ENCODE measurements around the gene QSOX1. TPM values are rescaled to one million over a fixed set of nuclear protein-coding genes. Genes with fewer than 3 reads are reported as not detected.

QSOX1 gene
- total RNA-seq, 2 donors from 2014 or later: 395 to 450 TPM

DNA sequence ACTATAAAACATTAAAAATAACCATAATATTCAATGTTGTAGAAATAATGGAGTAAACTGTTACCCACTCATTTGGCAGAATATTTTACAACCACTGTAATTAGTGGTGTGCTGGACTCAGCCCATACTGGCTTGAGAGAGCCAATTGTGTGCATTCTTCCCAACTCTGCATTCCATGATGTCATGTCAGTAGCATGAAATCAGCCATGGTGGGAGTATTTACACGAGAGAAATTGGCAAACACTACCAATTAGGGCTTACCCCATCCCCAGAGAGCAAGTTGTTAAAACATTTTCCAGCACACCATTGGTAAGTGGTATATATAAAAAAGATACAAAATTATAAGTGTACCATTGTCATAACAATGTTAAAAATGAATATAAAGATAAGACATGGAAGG is 19.1 kb upstream of the QSOX1 start:
- intact Hi-C loops (cut with DNase I): no loop called here
- Histone ChIP-seq H3K27ac (no peak overlapping the region), H3K4me3 (no peak overlapping the region), H3K27me3 (no peaks in the 10 kb centered on the region), H3K4me1 (no peaks in the 10 kb centered on the region), H3K36me3 (no peaks in the 10 kb centered on the region), H3K9ac (ENCODE audit: low read depth in 2 of 2, low read length in 2 of 2) (no peak overlapping the region), H3K9me3 (no peaks in the 10 kb centered on the region)
- TF ChIP-seq, protein P1, sequence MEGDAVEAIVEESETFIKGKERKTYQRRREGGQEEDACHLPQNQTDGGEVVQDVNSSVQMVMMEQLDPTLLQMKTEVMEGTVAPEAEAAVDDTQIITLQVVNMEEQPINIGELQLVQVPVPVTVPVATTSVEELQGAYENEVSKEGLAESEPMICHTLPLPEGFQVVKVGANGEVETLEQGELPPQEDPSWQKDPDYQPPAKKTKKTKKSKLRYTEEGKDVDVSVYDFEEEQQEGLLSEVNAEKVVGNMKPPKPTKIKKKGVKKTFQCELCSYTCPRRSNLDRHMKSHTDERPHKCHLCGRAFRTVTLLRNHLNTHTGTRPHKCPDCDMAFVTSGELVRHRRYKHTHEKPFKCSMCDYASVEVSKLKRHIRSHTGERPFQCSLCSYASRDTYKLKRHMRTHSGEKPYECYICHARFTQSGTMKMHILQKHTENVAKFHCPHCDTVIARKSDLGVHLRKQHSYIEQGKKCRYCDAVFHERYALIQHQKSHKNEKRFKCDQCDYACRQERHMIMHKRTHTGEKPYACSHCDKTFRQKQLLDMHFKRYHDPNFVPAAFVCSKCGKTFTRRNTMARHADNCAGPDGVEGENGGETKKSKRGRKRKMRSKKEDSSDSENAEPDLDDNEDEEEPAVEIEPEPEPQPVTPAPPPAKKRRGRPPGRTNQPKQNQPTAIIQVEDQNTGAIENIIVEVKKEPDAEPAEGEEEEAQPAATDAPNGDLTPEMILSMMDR (IDR thresholded peaks at IDR 0.05): no peak
- DNase-seq: no peak

DNA sequence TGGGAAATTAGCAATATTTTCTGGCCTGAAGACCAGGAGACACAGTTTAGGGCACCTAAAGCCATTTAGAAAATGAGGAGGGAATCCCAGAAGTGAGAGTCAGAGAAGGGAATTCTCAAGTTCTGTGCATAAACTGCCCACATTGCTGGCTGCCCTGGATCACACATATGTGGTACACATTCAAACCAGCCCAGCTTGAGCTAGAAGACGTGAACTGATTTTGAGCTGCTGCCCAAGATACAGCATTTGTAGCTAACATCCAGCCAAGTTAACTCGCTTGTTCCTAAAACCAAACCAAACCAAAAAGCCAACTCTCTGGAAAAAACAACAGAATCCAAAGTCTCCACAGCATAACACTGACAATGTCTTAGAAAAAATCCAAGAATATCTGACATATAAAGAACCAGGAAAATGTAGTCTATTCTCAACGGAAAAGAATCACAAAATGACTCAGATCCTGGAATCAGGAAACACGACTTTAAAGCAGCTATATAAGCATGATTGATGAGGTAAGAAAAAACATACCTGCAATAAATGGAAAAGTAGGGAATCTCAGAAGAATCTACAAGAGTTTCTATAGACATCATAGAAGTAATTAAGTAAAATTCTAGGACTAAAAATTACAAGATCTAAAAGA is 18.2 kb upstream of the QSOX1 start:
- TF ChIP-seq, protein P1 (IDR thresholded peaks at IDR 0.05): no peak
- H3K27ac ChIP-seq: no peak overlapping the region
- no peaks in the 10 kb centered on the region for H3K9me3 ChIP-seq
- intact Hi-C loops (cut with DNase I): no loop called here
- H3K27me3 ChIP-seq: no peaks in the 10 kb centered on the region
- H3K36me3 ChIP-seq: no peaks in the 10 kb centered on the region
- H3K4me3 ChIP-seq: no peak overlapping the region
- H3K9ac ChIP-seq (ENCODE audit: low read depth in 2 of 2, low read length in 2 of 2): no peak overlapping the region
- no peak for DNase-seq
- no peaks in the 10 kb centered on the region for H3K4me1 ChIP-seq

DNA sequence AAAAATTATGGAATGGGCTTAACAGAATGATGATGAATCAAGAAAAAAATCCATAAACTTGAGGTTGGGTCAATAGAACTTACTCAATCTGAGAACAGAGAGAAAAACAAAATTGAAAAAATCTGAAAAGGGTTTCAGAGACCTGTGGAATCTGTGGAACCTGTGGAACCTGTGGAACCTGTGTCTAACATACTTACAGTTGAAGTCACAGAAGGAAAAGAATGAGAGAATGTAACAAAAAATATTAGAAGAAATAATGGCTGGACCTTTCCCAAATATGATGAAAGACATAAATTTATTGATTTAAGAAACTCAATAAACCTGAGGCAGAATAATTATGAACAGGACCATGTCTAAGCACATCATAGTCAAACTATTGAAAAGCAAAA is 17.7 kb upstream of the QSOX1 start:
- intact Hi-C loops (cut with DNase I): no loop called here
- no peaks in the 10 kb centered on the region for H3K9me3 ChIP-seq

DNA sequence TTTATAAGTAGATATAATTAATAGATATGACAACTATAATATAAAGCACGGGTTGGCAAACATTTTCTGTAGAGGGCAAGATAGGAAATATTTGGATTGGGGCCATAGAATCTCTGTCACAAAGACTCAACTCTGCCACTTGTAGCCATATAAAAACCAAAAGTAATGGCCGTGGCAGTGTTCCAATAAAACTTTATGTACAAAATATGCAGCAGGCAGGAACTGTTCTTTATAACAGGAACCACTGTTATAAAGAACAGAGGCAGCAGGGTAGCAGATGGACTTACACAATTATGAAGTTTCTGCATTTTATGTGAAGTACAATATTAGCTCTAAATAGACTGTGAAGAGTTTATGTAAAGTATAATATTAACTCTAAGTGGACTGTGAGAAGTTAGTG is 16.9 kb upstream of the QSOX1 start:
- Histone ChIP-seq H3K4me1 (no peaks in the 10 kb centered on the region), H3K27ac (no peak overlapping the region), H3K36me3 (no peaks in the 10 kb centered on the region), H3K9ac (ENCODE audit: low read depth in 2 of 2, low read length in 2 of 2) (no peak overlapping the region), H3K27me3 (no peaks in the 10 kb centered on the region), H3K4me3 (no peak overlapping the region), H3K9me3 (no peaks in the 10 kb centered on the region)
- intact Hi-C loops (cut with DNase I): no loop called here
- DNase-seq: no peak
- TF ChIP-seq, protein P1 (IDR thresholded peaks at IDR 0.05): no peak

More for the DNA sequence above, 17.7 kb upstream of the QSOX1 start:
- no peak overlapping the region for H3K27ac ChIP-seq
- TF ChIP-seq, protein P1 (IDR thresholded peaks at IDR 0.05): no peak
- H3K27me3 ChIP-seq: no peaks in the 10 kb centered on the region
- H3K4me1 ChIP-seq: no peaks in the 10 kb centered on the region
- no peak overlapping the region for H3K4me3 ChIP-seq
- no peaks in the 10 kb centered on the region for H3K36me3 ChIP-seq
- DNase-seq: no peak
- no peak overlapping the region for H3K9ac ChIP-seq (ENCODE audit: low read depth in 2 of 2, low read length in 2 of 2)

DNA sequence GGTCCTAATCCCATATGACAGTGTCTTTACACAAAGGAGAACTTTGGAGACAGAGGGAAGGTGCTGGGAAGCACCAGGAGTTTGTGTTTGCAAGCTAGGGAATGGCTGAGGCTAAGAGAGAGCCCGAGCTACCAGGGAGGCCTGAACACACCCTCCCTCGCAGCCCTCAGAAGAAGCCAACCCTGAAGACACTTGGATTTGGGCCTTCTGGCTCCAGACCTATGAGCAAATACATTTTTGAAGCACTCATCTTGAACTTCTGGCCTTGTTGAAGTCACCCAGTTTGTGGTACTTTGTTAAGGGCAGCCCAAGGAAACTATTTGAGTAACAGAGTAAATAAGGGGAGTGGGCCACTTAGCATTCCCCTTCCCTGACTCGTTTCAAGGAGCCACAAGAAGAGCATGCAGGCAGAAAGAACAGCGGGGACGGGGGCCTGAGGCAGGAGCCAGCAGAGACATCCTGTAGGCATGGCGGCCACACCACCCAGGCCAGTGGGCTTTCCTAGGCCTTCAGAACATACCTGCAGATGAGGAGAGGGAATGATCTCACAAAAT is 13.2 kb upstream of the QSOX1 start:
- Histone ChIP-seq H3K36me3 (no peaks in the 10 kb centered on the region), H3K27ac (no peak overlapping the region), H3K9ac (ENCODE audit: low read depth in 2 of 2, low read length in 2 of 2) (no peak overlapping the region), H3K4me1 (no peaks in the 10 kb centered on the region), H3K4me3 (no peak overlapping the region), H3K27me3 (no peaks in the 10 kb centered on the region), H3K9me3 (no peaks in the 10 kb centered on the region)
- DNase-seq: no peak
- intact Hi-C loops (cut with DNase I): no loop called here
- TF ChIP-seq, protein P1 (IDR thresholded peaks at IDR 0.05): no peak
